ENCODE data around the gene SAE1. TPM values are rescaled to one million over a fixed set of nuclear protein-coding genes. Genes with fewer than 3 reads are reported as not detected.

Gene SAE1
- total and polyA plus RNA-seq, 12 donors, result 19.0 to 77.6 (median 49.7) TPM

GRCh38 chr19:47084879-47085439, 45.7 kb upstream of the SAE1 start:
- Histone ChIP-seq H3K27ac (peak overlapping the region in 3 of 5 donors; percentile 26 to 72 (median 71)), H3K9me3 (replicated peaks in 1 of 3) (no peaks in the 10 kb centered on the region), H3K4me1 (replicated peaks in 1 of 2) (peaks cover 0 to under 1% of the 10 kb centered on the region in 2 donors), H3K27me3 (no peaks in the 10 kb centered on the region), H3K4me3 (no peak overlapping the region), H3K36me3 (replicated peaks in 1 of 2) (peaks cover 0 to 100% of the 10 kb centered on the region in 2 donors)
- intact Hi-C loops (cut with DNase I), result loop anchor here (5.0 kb wide), 2 partner anchors 32 to 42 kb away; no protein-coding TSS in a partner anchor
- DNase-seq, result peak in 6 of 7 donors; percentile 45 to 79 (median 60)
- no peak for TF ChIP-seq POLR2A (IDR thresholded peaks at IDR 0.05)
- WGBS, 4 donors, result 60 to 74% (median 68%) methylated on average over 21 to 24 of the region's 24 CpGs

GRCh38 chr19:47086280-47086679, 44.4 kb upstream of the SAE1 start:
- H3K36me3 ChIP-seq (replicated peaks in 1 of 2), result peaks cover 0 to 98% of the 10 kb centered on the region in 2 donors
- no peaks in the 10 kb centered on the region for H3K9me3 ChIP-seq (replicated peaks in 1 of 3)
- H3K27ac ChIP-seq, result no peak overlapping the region
- H3K4me1 ChIP-seq (replicated peaks in 1 of 2), result no peaks in the 10 kb centered on the region
- intact Hi-C loops (cut with DNase I), result no loop called here
- no peak for DNase-seq
- WGBS, 4 donors, result 95 to 98% (median 96%) methylated on average over 17 of the region's 17 CpGs
- no peaks in the 10 kb centered on the region for H3K27me3 ChIP-seq
- no peak overlapping the region for H3K4me3 ChIP-seq
- TF ChIP-seq CTCF (IDR thresholded peaks at IDR 0.05) (no peak), POLR2A (IDR thresholded peaks at IDR 0.05) (no peak)

- intact Hi-C loops (cut with DNase I), result no loop called here
- DNase-seq, result no peak
- H3K4me3 ChIP-seq, result no peak overlapping the region
- TF ChIP-seq CTCF (IDR thresholded peaks at IDR 0.05) (no peak), POLR2A (IDR thresholded peaks at IDR 0.05) (no peak)
- H3K27me3 ChIP-seq, result no peaks in the 10 kb centered on the region
- no peaks in the 10 kb centered on the region for H3K9me3 ChIP-seq (replicated peaks in 1 of 3)
- H3K27ac ChIP-seq, result no peak overlapping the region
- 92 to 95% (median 93%) methylated on average over 18 to 21 of the region's 21 CpGs for WGBS, 4 donors
- peaks cover 0 to 13% of the 10 kb centered on the region in 2 donors for H3K4me1 ChIP-seq (replicated peaks in 1 of 2)
- H3K36me3 ChIP-seq (replicated peaks in 1 of 2), result peaks cover 0 to 89% of the 10 kb centered on the region in 2 donors
Observed at GRCh38 chr19:47089767-47090350, 40.8 kb upstream of the SAE1 start.

- H3K4me3 ChIP-seq, result no peak overlapping the region
- peak overlapping the region in 1 of 5 donors; percentile 21 for H3K27ac ChIP-seq
- TF ChIP-seq CTCF (IDR thresholded peaks at IDR 0.05), result no peak
- TF ChIP-seq POLR2A (IDR thresholded peaks at IDR 0.05), result no peak
- peaks cover 0 to 55% of the 10 kb centered on the region in 2 donors for H3K36me3 ChIP-seq (replicated peaks in 1 of 2)
- peaks cover 0 to 26% of the 10 kb centered on the region in 2 donors for H3K4me1 ChIP-seq (replicated peaks in 1 of 2)
- no peaks in the 10 kb centered on the region for H3K27me3 ChIP-seq
- DNase-seq, result no peak
- intact Hi-C loops (cut with DNase I), result no loop called here
- H3K9me3 ChIP-seq (replicated peaks in 1 of 3), result no peaks in the 10 kb centered on the region
- 72 to 79% (median 77%) methylated on average over 5 of the region's 5 CpGs for WGBS, 4 donors
Observed at GRCh38 chr19:47093254-47093653, 37.4 kb upstream of the SAE1 start.
